B cell (primary cell): ENCODE data around the gene CASS4. TPM values are rescaled to one million over a fixed set of nuclear protein-coding genes. Genes with fewer than 3 reads are reported as not detected.
A peak's percentile ranks its signal among the peaks of the same experiment; 100 is the strongest.

Source experiments
- ATAC-seq: fragments of 200-7000 bp; cut with Tn5 transposase; one replicate; pipeline ENCODE4 v1.10.0; 2021; ENCODE audit warnings: low read depth, mild to moderate bottlenecking, moderate number of reproducible peaks, moderate library complexity
- CTCF ChIA-PET: fragments of 350-600 bp; sonication (Branson Sonifier 250); formaldehyde crosslinking; loops from one replicate; lab custom pipeline; 2021; ENCODE audit warnings: antibody characterized with exemption, inconsistent platforms; lab: Charles Lee
- POLR2A ChIA-PET: fragments of 350-600 bp; sonication (Branson Sonifier 250); formaldehyde crosslinking; loops from one replicate; lab custom pipeline; 2021; ENCODE audit warnings: antibody characterized with exemption; lab: Charles Lee
- DNase-seq: peaks from one replicate; pipeline ENCODE4 v3.0.0; 2013
- H2AFZ ChIP-seq: 2 replicates; pipeline ENCODE4 v1.6.1; 2012; ENCODE audit warnings: mild to moderate bottlenecking, low read depth, low read length; ENCODE audit not compliant: insufficient read depth, poor library complexity, severe bottlenecking
- H3K27ac ChIP-seq, 2 donors: 1 replicate in 1 of 2; 2 replicates in 1 of 2; pipeline ENCODE4 v1.5.1; 2012 to 2013; ENCODE audit warnings: low read length in 2 of 2, mild to moderate bottlenecking in 2 of 2, moderate library complexity in 1 of 2
- H3K27me3 ChIP-seq, 4 experiments: fragments of 200-600 bp in 1 of 4; sonication (generic) in 1 of 4; replicated peaks in 1 of 4; 1 replicate in 2 of 4; 2 replicates in 2 of 4; pipeline versions ENCODE4 v1.6.1 to v1.7.0; 2013 to 2016; ENCODE audit warnings: low read length in 3 of 4, mild to moderate bottlenecking in 2 of 4, mixed read lengths in 1 of 4, moderate library complexity in 1 of 4; ENCODE audit not compliant: insufficient read depth in 4 of 4, control insufficient read depth in 3 of 4; ENCODE audit errors: control extremely low read depth in 1 of 4
- H3K36me3 ChIP-seq, 2 experiments: replicated peaks in 1 of 2; 1 replicate in 1 of 2; 2 replicates in 1 of 2; pipeline versions ENCODE4 v1.6.1 to v1.7.1; 2013; ENCODE audit warnings: low read length in 1 of 2; ENCODE audit not compliant: insufficient read depth in 2 of 2, control insufficient read depth in 1 of 2; ENCODE audit errors: control extremely low read depth in 1 of 2, extremely low read depth in 1 of 2
- H3K4me1 ChIP-seq, 2 donors: fragments of 200-600 bp in 1 of 2; sonication (generic) in 1 of 2; 1 replicate in 1 of 2; 2 replicates in 1 of 2; pipeline versions ENCODE4 v1.5.1 to v1.6.1; 2013 to 2017; ENCODE audit warnings: low read length in 2 of 2; ENCODE audit not compliant: control insufficient read depth in 2 of 2, insufficient read depth in 2 of 2
- H3K4me2 ChIP-seq: replicated peaks from 2 replicates; pipeline ENCODE3; 2012; ENCODE audit warnings: mild to moderate bottlenecking, low read depth, low read length; ENCODE audit not compliant: poor library complexity, severe bottlenecking
- H3K4me3 ChIP-seq, 5 experiments: fragments of 200-600 bp in 1 of 5; sonication (generic) in 1 of 5; 1 replicate in 3 of 5; 2 replicates in 2 of 5; pipeline versions ENCODE4 v1.5.1 to v1.7.0; 2011 to 2016; ENCODE audit warnings: low read length in 4 of 5, mild to moderate bottlenecking in 4 of 5, low read depth in 2 of 5, control low read depth in 1 of 5, moderate library complexity in 1 of 5; ENCODE audit not compliant: insufficient read depth in 1 of 5; ENCODE audit errors: control extremely low read depth in 1 of 5, extremely low read depth in 1 of 5
- H3K79me2 ChIP-seq: fragments of 200-600 bp; sonication (generic); one replicate; pipeline ENCODE4 v1.6.0; 2016; ENCODE audit warnings: low read length; ENCODE audit not compliant: control insufficient read depth, insufficient read depth
- H3K9ac ChIP-seq: fragments of 200-600 bp; sonication (generic); 2 replicates; pipeline ENCODE4 v1.6.1; 2017; ENCODE audit warnings: mild to moderate bottlenecking, low read length, moderate library complexity
- H3K9me3 ChIP-seq, 3 donors: one replicate each; pipeline versions ENCODE4 v1.6.1 to v1.7.1; 2013; ENCODE audit warnings: low read length in 2 of 3; ENCODE audit not compliant: control insufficient read depth in 2 of 3, insufficient read depth in 1 of 3; ENCODE audit errors: control extremely low read depth in 1 of 3
- H4K20me1 ChIP-seq: 2 replicates; pipeline ENCODE4 v1.6.0; 2012; ENCODE audit warnings: mild to moderate bottlenecking, low read length; ENCODE audit not compliant: insufficient read depth, control insufficient read depth, poor library complexity, severe bottlenecking
- H3K27ac Mint-ChIP-seq: one replicate; pipeline ENCODE4 v1.8.0; 2021; ENCODE audit warnings: mixed read lengths
- H3K27me3 Mint-ChIP-seq: one replicate; pipeline ENCODE4 v1.8.0; 2021; ENCODE audit warnings: mixed read lengths
- H3K4me1 Mint-ChIP-seq: one replicate; pipeline ENCODE4 v1.8.0; 2021; ENCODE audit warnings: mixed read lengths
- H3K4me3 Mint-ChIP-seq: one replicate; pipeline ENCODE4 v1.8.0; 2021; ENCODE audit warnings: mixed read lengths
- H3K9me3 Mint-ChIP-seq: one replicate; pipeline ENCODE4 v1.8.0; 2022; ENCODE audit warnings: mixed read lengths; ENCODE audit not compliant: insufficient read depth
- CTCF ChIP-seq: fragments of 200-600 bp; IDR thresholded peaks from one replicate; pipeline ENCODE4 v1.8.0; 2022; ENCODE audit warnings: antibody characterized with exemption, mild to moderate bottlenecking
- EZH2 ChIP-seq: IDR thresholded peaks from 2 replicates; pipeline ENCODE4 v1.6.1; 2012; ENCODE audit warnings: borderline replicate concordance, low read depth, mild to moderate bottlenecking, moderate library complexity, low read length; ENCODE audit not compliant: insufficient read depth, poor library complexity, severe bottlenecking
- WGBS: methylation state at CpG from one replicate; pipeline ENCODE4 v1.1.5; 2013; ENCODE audit warnings: missing lambda C conversion rate; ENCODE audit not compliant: insufficient coverage; 5-methylcytosine and 5-hydroxymethylcytosine counted together
- intact Hi-C: fragments of 100-400 bp; cut with micrococcal nuclease; formaldehyde crosslinking; loops from one replicate; pipeline ENCODE4 v1.10.0; 2022
- polyA plus RNA-seq: library from polyadenylated mRNA; depleted of rRNA; stranded (reverse); fragments of >200 nt; gene quantifications from 2 replicates; pipeline ENCODE4 v1.2.3, GENCODE V29; 2012
- total RNA-seq, 2 donors: library from RNA; stranded (reverse); fragments of 120-200 nt in 1 of 2; gene quantifications; 1 replicate in 1 of 2; 2 replicates in 1 of 2; pipeline versions ENCODE4 v1.2.3 to v1.2.4, GENCODE V29; 2013 to 2022

CASS4 gene
- total and polyA plus RNA-seq, 2 donors (not counting 1 experiment from before 2014, with no cell fraction given): 0.42 to 0.45 TPM

- Histone ChIP-seq H3K79me2 (peaks cover 42% of the 10 kb centered on the region), H4K20me1 (no peaks in the 10 kb centered on the region), H3K9me3 (no peaks in the 10 kb centered on the region), H3K27ac (peak within 1 kb of the TSS; percentile 90 to 94), H3K4me3 (peak within 1 kb of the TSS; percentile 90 to 100 (median 95)), H3K4me2 (peak within 1 kb of the TSS; percentile 87), H3K4me1 (peaks cover 37 to 49% of the 10 kb centered on the region in 2 donors), H2AFZ (peak within 1 kb of the TSS; percentile 80), H3K36me3 (peaks cover 0 to 8% of the 10 kb centered on the region in 2 experiments), H3K9ac (peak within 1 kb of the TSS; percentile 82), H3K27me3 (no peaks in the 10 kb centered on the region)
- TF ChIP-seq CTCF: no peak
- no peak for TF ChIP-seq EZH2
- Mint-ChIP-seq H3K27ac (peak within 1 kb of the TSS; percentile 98), H3K4me1 (peaks cover 49% of the 10 kb centered on the region), H3K9me3 (no peaks in the 10 kb centered on the region), H3K4me3 (peak within 1 kb of the TSS; percentile 100), H3K27me3 (no peaks in the 10 kb centered on the region)
- under 1% methylated on average over 51 of the region's 55 CpGs for WGBS
- CTCF ChIA-PET: interaction anchor here (1.0 kb wide), 1 partner anchor 79 kb away, joined by 3 read pairs; no protein-coding TSS in a partner anchor
- DNase-seq (peak; percentile 97), ATAC-seq (peak; percentile 95)
- intact Hi-C loops: loop anchor here (1.0 kb wide), 3 partner anchors 68 to 110 kb away; partner anchors contain the start of genes AURKA, CSTF1 and FAM210B
- POLR2A ChIA-PET: interaction anchor here (0.9 to 1.4 kb wide), 2 partner anchors 57 to 76 kb away, joined by 3 to 5 read pairs; partner anchors contain the start of genes AURKA, CASS4 and CSTF1
Measured at GRCh38 chr20:56468316-56469076, 56.4 kb downstream of the CASS4 start, which contains the start of gene RTF2. Gene RTF2 (plus strand): TSS chr20:56468627. CDS start chr20:56468698, 71 bp downstream.
